SU-DHL-6 (cell line): ENCODE measurements around the gene DPP10.

ENCODE experiments used
- H2AFZ ChIP-seq: fragments of 200-600 bp; sonication (generic); 2 replicates; pipeline ENCODE4 v1.6.1; 2014; ENCODE audit warnings: low read depth, mild to moderate bottlenecking, moderate library complexity, mixed read lengths, antibody characterized with exemption, low read length; ENCODE audit not compliant: severe bottlenecking
- H3F3A ChIP-seq: fragments of 200-600 bp; shearing (Covaris generic); 2 replicates; pipeline ENCODE4 v1.6.0; 2016; ENCODE audit warnings: antibody characterized with exemption, mild to moderate bottlenecking; ENCODE audit not compliant: insufficient read depth
- H3K27ac ChIP-seq: fragments of 200-600 bp; sonication (generic); 2 replicates; pipeline ENCODE4 v1.5.1; 2016; ENCODE audit warnings: low read depth, mild to moderate bottlenecking, low read length, moderate library complexity, mixed read lengths
- H3K27me3 ChIP-seq: fragments of 200-600 bp; sonication (generic), shearing (Covaris generic); 2 replicates; pipeline ENCODE4 v1.6.0; 2014; ENCODE audit warnings: mild to moderate bottlenecking, low read length
- H3K36me3 ChIP-seq: fragments of 200-600 bp; sonication (generic); 2 replicates; pipeline ENCODE4 v1.6.1; 2014; ENCODE audit warnings: mild to moderate bottlenecking, low read length, mixed read lengths
- H3K4me2 ChIP-seq: fragments of 300-600, 200-600 bp; shearing (Covaris generic), sonication (generic); 2 replicates; pipeline ENCODE4 v1.6.0; 2014; ENCODE audit warnings: low read length, low read depth, mild to moderate bottlenecking; ENCODE audit not compliant: poor library complexity, severe bottlenecking
- H3K4me3 ChIP-seq: fragments of 200-600 bp; sonication (generic); 2 replicates; pipeline ENCODE4 v1.5.1; 2014; ENCODE audit warnings: antibody characterized with exemption, low read length, mild to moderate bottlenecking, mixed read lengths; ENCODE audit not compliant: insufficient read depth, poor library complexity, severe bottlenecking
- H3K79me2 ChIP-seq: fragments of 200-600 bp; sonication (generic); 2 replicates; pipeline ENCODE4 v1.6.1; 2014; ENCODE audit warnings: mild to moderate bottlenecking, low read length, moderate library complexity; ENCODE audit not compliant: insufficient read depth
- H3K9ac ChIP-seq: fragments of 200-600 bp; sonication (generic); 2 replicates; pipeline ENCODE4 v1.7.0; 2014; ENCODE audit warnings: mild to moderate bottlenecking, low read length
- H3K9me2 ChIP-seq: fragments of 200-600 bp; sonication (generic); replicated peaks from 2 replicates; pipeline ENCODE4 v1.6.1; 2014; ENCODE audit warnings: low read length; ENCODE audit not compliant: insufficient read depth
- H3K9me3 ChIP-seq: fragments of 200-600 bp; sonication (generic); 2 replicates; pipeline ENCODE4 v1.6.1; 2014; ENCODE audit warnings: low read length, mixed read lengths; ENCODE audit not compliant: insufficient read depth
- H4K20me1 ChIP-seq: fragments of 200-600 bp; sonication (generic); 2 replicates; pipeline ENCODE4 v1.6.1; 2014; ENCODE audit warnings: low read depth, mild to moderate bottlenecking, antibody characterized with exemption, low read length, moderate library complexity, mixed read lengths
- CTCF ChIP-seq: fragments of 200-600 bp; sonication (generic); IDR thresholded peaks from one replicate; pipeline ENCODE4 v1.5.1; 2017; ENCODE audit warnings: antibody characterized with exemption, mild to moderate bottlenecking, low read length, moderate library complexity; ENCODE audit not compliant: insufficient read depth, poor library complexity, severe bottlenecking
- EZH2phosphoT487 ChIP-seq: fragments of 200-600 bp; sonication (generic), shearing (Covaris generic); conservative IDR thresholded peaks from 2 replicates; pipeline ENCODE4 v1.6.1; 2018; ENCODE audit warnings: mild to moderate bottlenecking, antibody characterized with exemption, low read length, moderate library complexity, mixed read lengths

The DPP10 gene

GRCh38 chr2:115568643-115569042, 1126.2 kb downstream of the DPP10 start:
- H3K27ac ChIP-seq, result no peak overlapping the region
- no peaks in the 10 kb centered on the region for H4K20me1 ChIP-seq
- no peaks in the 10 kb centered on the region for H3F3A ChIP-seq
- no peaks in the 10 kb centered on the region for H3K27me3 ChIP-seq
- no peaks in the 10 kb centered on the region for H3K9me3 ChIP-seq
- no peak overlapping the region for H3K9ac ChIP-seq
- no peaks in the 10 kb centered on the region for H3K79me2 ChIP-seq
- no peak overlapping the region for H3K4me2 ChIP-seq
- no peak overlapping the region for H3K4me3 ChIP-seq
- no peaks in the 10 kb centered on the region for H3K9me2 ChIP-seq
- H3K36me3 ChIP-seq, result no peaks in the 10 kb centered on the region
- TF ChIP-seq CTCF (no peak), EZH2phosphoT487 (no peak)
- no peak overlapping the region for H2AFZ ChIP-seq

- H3K79me2 ChIP-seq, result no peaks in the 10 kb centered on the region
- H3K9me2 ChIP-seq, result no peaks in the 10 kb centered on the region
- TF ChIP-seq EZH2phosphoT487, result no peak
- TF ChIP-seq CTCF, result no peak
Observed at GRCh38 chr2:115569547-115569946, 1127.1 kb downstream of the DPP10 start.

GRCh38 chr2:115572746-115573145, 1130.3 kb downstream of the DPP10 start:
- Histone ChIP-seq H2AFZ (no peak overlapping the region), H3K4me2 (no peak overlapping the region), H3K27me3 (no peaks in the 10 kb centered on the region), H3K9me2 (no peaks in the 10 kb centered on the region), H3K9ac (no peak overlapping the region), H3F3A (no peaks in the 10 kb centered on the region), H3K27ac (no peak overlapping the region), H4K20me1 (no peaks in the 10 kb centered on the region), H3K9me3 (no peaks in the 10 kb centered on the region), H3K4me3 (no peak overlapping the region), H3K79me2 (no peaks in the 10 kb centered on the region), H3K36me3 (no peaks in the 10 kb centered on the region)
- TF ChIP-seq CTCF (no peak), EZH2phosphoT487 (no peak)

More at GRCh38 chr2:115569547-115569946, 1127.1 kb downstream of the DPP10 start:
- no peaks in the 10 kb centered on the region for H3K27me3 ChIP-seq
- no peak overlapping the region for H3K4me2 ChIP-seq
- H2AFZ ChIP-seq, result no peak overlapping the region
- H3K27ac ChIP-seq, result no peak overlapping the region
- H3K9ac ChIP-seq, result no peak overlapping the region
- no peaks in the 10 kb centered on the region for H3F3A ChIP-seq
- H3K36me3 ChIP-seq, result no peaks in the 10 kb centered on the region
- no peak overlapping the region for H3K4me3 ChIP-seq
- H3K9me3 ChIP-seq, result no peaks in the 10 kb centered on the region
- no peaks in the 10 kb centered on the region for H4K20me1 ChIP-seq
